Endothelial cell of umbilical vein (primary cell): Measurements from ENCODE around the gene RNFT2. TPM values are rescaled to one million over a fixed set of nuclear protein-coding genes. Genes with fewer than 3 reads are reported as not detected.

ENCODE experiments used
- BruUV-seq: library from RNA; stranded (reverse); fragments of 400-500 nt; replicated peaks from 2 replicates; lab custom pipeline; 2021; lab: Mats Ljungman, UMichigan
- CTCF ChIA-PET: fragments of 300-600, 350-600 bp; sonication (Branson Sonifier 250); formaldehyde crosslinking; loops from one replicate; lab custom pipeline; 2021; ENCODE audit warnings: antibody characterized with exemption, inconsistent platforms; lab: Charles Lee
- POLR2A ChIA-PET: fragments of 300-600, 350-600 bp; sonication (Branson Sonifier 250); formaldehyde crosslinking; loops from one replicate; lab custom pipeline; 2021; ENCODE audit warnings: antibody characterized with exemption, inconsistent platforms; lab: Charles Lee
- DNase-seq: peaks from one replicate; pipeline ENCODE4 v3.0.0-alpha.2; 2011; ENCODE audit warnings: low read depth, low spot score
- FAIRE-seq: peaks from 2 replicates; lab custom pipeline; 2011; peaks lifted over from hg19 to GRCh38; lab: Jason Lieb, UNC
- H2AFZ ChIP-seq: 2 replicates; pipeline ENCODE4 v1.6.0; 2012; ENCODE audit warnings: low read depth, low read length, control low read depth, inconsistent platforms
- H3K27ac ChIP-seq: 2 replicates; pipeline ENCODE4 v1.5.1; 2011; ENCODE audit warnings: low read depth, mild to moderate bottlenecking, control low read depth, low read length, moderate library complexity; ENCODE audit not compliant: insufficient read depth
- H3K27me3 ChIP-seq, 2 experiments: 2 replicates each; pipeline versions ENCODE4 v1.6.0 to v1.6.1; 2011; ENCODE audit warnings: low read length in 2 of 2, mixed read lengths in 1 of 2; ENCODE audit not compliant: control insufficient read depth in 2 of 2, insufficient read depth in 2 of 2
- H3K36me3 ChIP-seq, 2 experiments: 2 replicates in 1 of 2; 3 replicates in 1 of 2; pipeline ENCODE4 v1.5.1; 2011; ENCODE audit warnings: low read length in 2 of 2, mild to moderate bottlenecking in 1 of 2, moderate library complexity in 1 of 2; ENCODE audit not compliant: control insufficient read depth in 2 of 2, insufficient read depth in 2 of 2; ENCODE audit errors: extremely low read depth in 1 of 2
- H3K4me1 ChIP-seq: 3 replicates; pipeline ENCODE4 v1.5.1; 2011; ENCODE audit warnings: mild to moderate bottlenecking, low read length; ENCODE audit not compliant: control insufficient read depth, insufficient read depth; ENCODE audit errors: extremely low read depth
- H3K4me2 ChIP-seq: 2 replicates; pipeline ENCODE4 v1.6.1; 2011; ENCODE audit warnings: low read length, control low read depth, mixed read lengths; ENCODE audit not compliant: insufficient read depth
- H3K4me3 ChIP-seq, 3 experiments: fragments of 200-600 bp in 1 of 3; sonication (generic), shearing (Covaris generic) in 1 of 3; replicated peaks in 1 of 3; 2 replicates each; pipeline ENCODE4 v1.5.1; 2011 to 2016; ENCODE audit warnings: control low read depth in 3 of 3, low read length in 3 of 3, mild to moderate bottlenecking in 2 of 3, inconsistent platforms in 1 of 3, low read depth in 1 of 3, moderate library complexity in 1 of 3; ENCODE audit not compliant: insufficient read depth in 1 of 3
- H3K79me2 ChIP-seq: 2 replicates; pipeline ENCODE4 v1.6.0; 2012; ENCODE audit warnings: low read length, inconsistent platforms; ENCODE audit not compliant: control insufficient read depth, insufficient read depth
- H3K9ac ChIP-seq: replicated peaks from 2 replicates; pipeline ENCODE3; 2011; ENCODE audit warnings: low read length, control low read depth; ENCODE audit not compliant: insufficient read depth; ENCODE audit errors: extremely low read depth
- H3K9me1 ChIP-seq: replicated peaks from 3 replicates; pipeline ENCODE4 v1.6.0; 2011; ENCODE audit warnings: mild to moderate bottlenecking, low read length; ENCODE audit not compliant: control insufficient read depth, insufficient read depth; ENCODE audit errors: extremely low read depth
- H3K9me3 ChIP-seq: replicated peaks from 2 replicates; pipeline ENCODE4 v1.5.1; 2012; ENCODE audit warnings: low read length, inconsistent platforms; ENCODE audit not compliant: control insufficient read depth, insufficient read depth
- H4K20me1 ChIP-seq: replicated peaks from 2 replicates; pipeline ENCODE3; 2011; ENCODE audit warnings: mild to moderate bottlenecking, low read length; ENCODE audit not compliant: control insufficient read depth, insufficient read depth; ENCODE audit errors: extremely low read depth
- CTCF ChIP-seq, 2 donors: IDR thresholded peaks; 1 replicate in 1 of 2; 2 replicates in 1 of 2; pipeline ENCODE4 v1.5.1; 2011; ENCODE audit warnings: low read length in 2 of 2, mild to moderate bottlenecking in 2 of 2, moderate library complexity in 2 of 2, control low read depth in 1 of 2, inconsistent platforms in 1 of 2, low read depth in 1 of 2; ENCODE audit not compliant: insufficient read depth in 1 of 2; ENCODE audit errors: extremely low read depth in 1 of 2
- EZH2 ChIP-seq: IDR thresholded peaks from 2 replicates; pipeline ENCODE4 v1.6.1; 2012; ENCODE audit warnings: borderline replicate concordance, low read depth, mild to moderate bottlenecking, moderate library complexity, low read length, inconsistent platforms; ENCODE audit not compliant: severe bottlenecking
- FOS ChIP-seq: IDR thresholded peaks from 2 replicates; pipeline ENCODE4 v1.6.1; 2011; ENCODE audit warnings: mild to moderate bottlenecking, low read length, moderate library complexity, borderline replicate concordance; ENCODE audit not compliant: insufficient read depth
- GATA2 ChIP-seq: IDR thresholded peaks from 2 replicates; pipeline ENCODE4 v1.7.0; 2011; ENCODE audit warnings: low read depth, mild to moderate bottlenecking, moderate library complexity, mixed read lengths, low read length; ENCODE audit not compliant: insufficient read length, insufficient read depth
- JUN ChIP-seq: IDR thresholded peaks from 2 replicates; pipeline ENCODE4 v1.6.1; 2011; ENCODE audit warnings: borderline replicate concordance, low read depth; ENCODE audit not compliant: insufficient read length, insufficient read depth
- MYC ChIP-seq: IDR thresholded peaks from one replicate; pipeline ENCODE4 v1.6.1; 2011; ENCODE audit warnings: mild to moderate bottlenecking, low read depth, low read length
- POLR2A ChIP-seq: IDR thresholded peaks from 2 replicates; pipeline ENCODE4 v1.6.1; 2012; ENCODE audit warnings: low read depth, mild to moderate bottlenecking, control low read depth, low read length
- POLR2AphosphoS5 ChIP-seq: IDR thresholded peaks from 2 replicates; pipeline ENCODE4 v1.6.1; 2012; ENCODE audit warnings: low read depth, mild to moderate bottlenecking, control low read depth, low read length, moderate library complexity; ENCODE audit not compliant: insufficient read depth
- dilution Hi-C: fragments of 300-500 bp; cut with MboI; formaldehyde crosslinking; loops from one replicate; pipeline ENCODE4 v1.15.0; 2019; ENCODE audit warnings: low sequenced_read_pairs; ENCODE audit not compliant: extremely low pct_ligation_motif_present
- intact Hi-C: fragments of 100-400 bp; cut with micrococcal nuclease; formaldehyde crosslinking; loops from one replicate; pipeline ENCODE4 v1.10.0; 2022
- polyA plus RNA-seq, 4 experiments: library from polyadenylated mRNA; depleted of rRNA in 3 of 4; stranded (reverse) in 3 of 4; unstranded in 1 of 4; fragments of >200 nt; gene quantifications; 2 replicates each; pipeline versions ENCODE4 v1.2.1 to v1.2.3, GENCODE V29; 2011 to 2012; ENCODE audit warnings: missing spikeins in 1 of 4
- total RNA-seq: library from RNA; stranded (reverse); gene quantifications from 2 replicates; pipeline ENCODE4 v1.2.3, GENCODE V29; 2021
- TF ChIP-seq, protein P1 (sequence below): IDR thresholded peaks from 2 replicates; pipeline ENCODE4 v1.6.1; 2011; ENCODE audit not compliant: insufficient read depth, insufficient read length

RNFT2 gene
- total and polyA plus RNA-seq, 2 donors (not counting 3 experiments of a cell fraction or from before 2014, with no cell fraction given): 1.4 to 6.6 TPM

DNA sequence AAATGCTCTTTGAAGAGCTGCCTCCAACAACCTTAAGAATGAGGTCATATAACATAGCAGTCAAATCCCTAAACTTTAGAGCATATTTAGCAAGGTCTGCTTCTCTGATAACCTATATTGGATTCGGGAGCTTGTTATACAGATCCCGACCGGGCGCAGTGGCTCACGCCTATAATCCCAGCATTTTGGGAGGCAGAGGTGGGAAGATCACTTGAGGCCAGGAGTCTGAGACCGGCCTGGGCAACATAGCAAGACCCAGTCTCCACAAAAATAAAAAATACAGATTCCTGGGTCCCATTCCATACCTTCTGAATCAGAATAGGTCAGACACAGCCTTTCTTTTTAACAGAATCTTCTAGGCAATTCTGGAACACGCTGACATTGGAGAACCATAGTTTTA lies 46.9 kb upstream of the RNFT2 start:
- no peak for FAIRE-seq
- dilution Hi-C loops (no loop called here), intact Hi-C loops (no loop called here)
- no peak overlapping the region for H2AFZ ChIP-seq
- TF ChIP-seq POLR2AphosphoS5: no peak
- no peak for TF ChIP-seq CTCF (IDR thresholded peaks at IDR 0.05; ENCODE audit: extremely low read depth in 1 of 2, insufficient read depth in 1 of 2, low read depth in 1 of 2, low read length in 2 of 2)
- TF ChIP-seq EZH2: no peak
- TF ChIP-seq, protein P1, sequence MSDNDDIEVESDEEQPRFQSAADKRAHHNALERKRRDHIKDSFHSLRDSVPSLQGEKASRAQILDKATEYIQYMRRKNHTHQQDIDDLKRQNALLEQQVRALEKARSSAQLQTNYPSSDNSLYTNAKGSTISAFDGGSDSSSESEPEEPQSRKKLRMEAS: no peak
- TF ChIP-seq GATA2: no peak
- TF ChIP-seq FOS: no peak
- no peak for TF ChIP-seq POLR2A
- TF ChIP-seq JUN: no peak
- TF ChIP-seq MYC: no peak
- H3K4me2 ChIP-seq: no peak overlapping the region
- H3K79me2 ChIP-seq: no peaks in the 10 kb centered on the region
- peaks cover 24 to 26% of the 10 kb centered on the region in 2 experiments for H3K27me3 ChIP-seq
- no peak overlapping the region for H3K4me3 ChIP-seq
- ChIA-PET CTCF (interaction anchor here (1.1 to 2.3 kb wide), 5 partner anchors 10 to 702 kb away, joined by 3 to 11 read pairs (median 4); no protein-coding TSS in a partner anchor), POLR2A (no interaction called here)
- no peaks in the 10 kb centered on the region for H3K9me1 ChIP-seq
- H3K36me3 ChIP-seq: no peaks in the 10 kb centered on the region
- no TSS peak for BruUV-seq
- no peaks in the 10 kb centered on the region for H4K20me1 ChIP-seq
- H3K9me3 ChIP-seq: no peaks in the 10 kb centered on the region
- H3K27ac ChIP-seq: no peak overlapping the region
- DNase-seq: no peak
- H3K4me1 ChIP-seq: no peaks in the 10 kb centered on the region
- no peak overlapping the region for H3K9ac ChIP-seq
